Gastroesophageal sphincter (tissue), 3 donors: ENCODE data around the gene HSPBP1.

Experiments used
- EP300 ChIP-seq: sonication (generic); formaldehyde crosslinking; IDR thresholded peaks from one replicate; pipeline ENCODE4 v1.6.1; 2017; ENCODE audit warnings: antibody characterized with exemption, mild to moderate bottlenecking
- POLR2A ChIP-seq, 2 donors: fragments of 450-650 bp; IDR thresholded peaks; one replicate each; pipeline ENCODE4 v1.6.1; 2017; ENCODE audit warnings: antibody characterized with exemption in 2 of 2, mild to moderate bottlenecking in 2 of 2, moderate library complexity in 1 of 2
- POLR2AphosphoS5 ChIP-seq: sonication (generic); formaldehyde crosslinking; IDR thresholded peaks from one replicate; pipeline ENCODE4 v1.6.1; 2017; ENCODE audit warnings: antibody characterized with exemption
- TF ChIP-seq, protein P1 (sequence below), 4 experiments: fragments of 200-600 bp in 2 of 4; fragments of 450-650 bp in 2 of 4; sonication (generic) in 1 of 4; IDR thresholded peaks; one replicate each; pipeline ENCODE4 v1.5.1; 2017 to 2019; ENCODE audit warnings: antibody characterized with exemption in 4 of 4, mild to moderate bottlenecking in 2 of 4, moderate library complexity in 2 of 4

DNA sequence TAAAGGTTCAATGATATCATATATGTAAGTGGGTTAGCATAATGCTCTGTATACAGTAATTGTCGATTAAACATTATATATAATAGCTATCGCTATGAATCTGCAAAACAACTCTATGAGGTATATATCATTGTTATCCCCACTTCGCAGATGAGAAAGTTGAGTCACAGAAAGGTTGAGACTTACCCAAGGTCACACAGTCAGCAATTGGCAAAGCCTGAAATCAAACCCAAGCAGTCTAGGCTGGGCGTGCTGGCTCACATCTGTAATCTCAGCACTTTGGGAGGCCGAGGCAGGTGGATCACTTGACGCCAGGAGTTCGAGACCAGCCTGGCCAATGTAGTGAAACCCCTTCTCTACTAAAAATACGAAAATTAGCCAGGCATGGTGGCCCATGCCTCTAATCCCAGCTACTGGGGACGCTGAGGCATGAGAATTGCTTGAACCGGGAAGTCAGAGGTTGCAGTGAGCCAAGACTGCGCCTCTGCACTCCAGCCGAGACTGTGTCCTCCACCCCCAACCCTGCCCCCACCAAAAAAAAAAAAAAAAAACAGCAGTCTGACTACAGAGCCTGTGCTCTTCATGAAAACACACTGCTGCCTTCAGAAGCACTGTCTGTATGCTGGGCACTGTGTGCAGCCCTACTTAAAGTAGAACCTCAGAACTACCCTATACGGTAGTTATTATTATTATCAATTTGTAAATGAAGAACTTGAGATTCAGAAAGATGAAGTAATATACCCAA, 1.3 kb downstream of the HSPBP1 start:
- TF ChIP-seq POLR2A (IDR thresholded peaks at IDR 0.05) (no peak), EP300 (no peak), POLR2AphosphoS5 (no peak)
- TF ChIP-seq, protein P1, sequence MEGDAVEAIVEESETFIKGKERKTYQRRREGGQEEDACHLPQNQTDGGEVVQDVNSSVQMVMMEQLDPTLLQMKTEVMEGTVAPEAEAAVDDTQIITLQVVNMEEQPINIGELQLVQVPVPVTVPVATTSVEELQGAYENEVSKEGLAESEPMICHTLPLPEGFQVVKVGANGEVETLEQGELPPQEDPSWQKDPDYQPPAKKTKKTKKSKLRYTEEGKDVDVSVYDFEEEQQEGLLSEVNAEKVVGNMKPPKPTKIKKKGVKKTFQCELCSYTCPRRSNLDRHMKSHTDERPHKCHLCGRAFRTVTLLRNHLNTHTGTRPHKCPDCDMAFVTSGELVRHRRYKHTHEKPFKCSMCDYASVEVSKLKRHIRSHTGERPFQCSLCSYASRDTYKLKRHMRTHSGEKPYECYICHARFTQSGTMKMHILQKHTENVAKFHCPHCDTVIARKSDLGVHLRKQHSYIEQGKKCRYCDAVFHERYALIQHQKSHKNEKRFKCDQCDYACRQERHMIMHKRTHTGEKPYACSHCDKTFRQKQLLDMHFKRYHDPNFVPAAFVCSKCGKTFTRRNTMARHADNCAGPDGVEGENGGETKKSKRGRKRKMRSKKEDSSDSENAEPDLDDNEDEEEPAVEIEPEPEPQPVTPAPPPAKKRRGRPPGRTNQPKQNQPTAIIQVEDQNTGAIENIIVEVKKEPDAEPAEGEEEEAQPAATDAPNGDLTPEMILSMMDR (IDR thresholded peaks at IDR 0.05) = no peak
